HL-60 (cell line): ENCODE measurements around the gene GINS2.

ENCODE experiments used
- DNase-seq, 2 experiments: peaks; one replicate each; pipeline ENCODE4 v3.0.0-alpha.2; 2010 to 2020; ENCODE audit warnings: low read depth in 1 of 2, low spot score in 1 of 2
- H3K27ac ChIP-seq: fragments of 250-450 bp; sonication (Bioruptor Pico); replicated peaks from 2 replicates; pipeline ENCODE4 v1.5.1; 2020; ENCODE audit warnings: mild to moderate bottlenecking, moderate library complexity
- H3K27me3 ChIP-seq: fragments of 250-450 bp; sonication (Bioruptor Pico); 2 replicates; pipeline ENCODE4 v1.5.1; 2021; ENCODE audit warnings: mild to moderate bottlenecking, moderate library complexity; ENCODE audit not compliant: insufficient read depth, poor library complexity, severe bottlenecking
- H3K4me3 ChIP-seq: replicated peaks from 2 replicates; pipeline ENCODE4 v1.5.1; 2011; ENCODE audit warnings: mild to moderate bottlenecking, control low read depth, low read length; ENCODE audit not compliant: insufficient read depth
- GABPA ChIP-seq: IDR thresholded peaks from 2 replicates; pipeline ENCODE4 v1.6.1; 2012; ENCODE audit warnings: low read depth
- POLR2AphosphoS5 ChIP-seq: IDR thresholded peaks from 2 replicates; pipeline ENCODE4 v1.6.1; 2012; ENCODE audit warnings: low read depth
- SPI1 ChIP-seq: IDR thresholded peaks from 2 replicates; pipeline ENCODE4 v1.6.1; 2012; ENCODE audit warnings: low read depth, mild to moderate bottlenecking, borderline replicate concordance
- TF ChIP-seq, protein P1 (sequence below): IDR thresholded peaks from 2 replicates; pipeline ENCODE4 v1.6.1; 2012; ENCODE audit warnings: low read depth; ENCODE audit not compliant: insufficient replicate concordance
- TF ChIP-seq, protein P2 (sequence below): IDR thresholded peaks from one replicate; pipeline ENCODE4 v1.5.1; 2011; ENCODE audit warnings: low read length, control low read depth, inconsistent platforms; ENCODE audit not compliant: insufficient read depth

Gene GINS2

DNA sequence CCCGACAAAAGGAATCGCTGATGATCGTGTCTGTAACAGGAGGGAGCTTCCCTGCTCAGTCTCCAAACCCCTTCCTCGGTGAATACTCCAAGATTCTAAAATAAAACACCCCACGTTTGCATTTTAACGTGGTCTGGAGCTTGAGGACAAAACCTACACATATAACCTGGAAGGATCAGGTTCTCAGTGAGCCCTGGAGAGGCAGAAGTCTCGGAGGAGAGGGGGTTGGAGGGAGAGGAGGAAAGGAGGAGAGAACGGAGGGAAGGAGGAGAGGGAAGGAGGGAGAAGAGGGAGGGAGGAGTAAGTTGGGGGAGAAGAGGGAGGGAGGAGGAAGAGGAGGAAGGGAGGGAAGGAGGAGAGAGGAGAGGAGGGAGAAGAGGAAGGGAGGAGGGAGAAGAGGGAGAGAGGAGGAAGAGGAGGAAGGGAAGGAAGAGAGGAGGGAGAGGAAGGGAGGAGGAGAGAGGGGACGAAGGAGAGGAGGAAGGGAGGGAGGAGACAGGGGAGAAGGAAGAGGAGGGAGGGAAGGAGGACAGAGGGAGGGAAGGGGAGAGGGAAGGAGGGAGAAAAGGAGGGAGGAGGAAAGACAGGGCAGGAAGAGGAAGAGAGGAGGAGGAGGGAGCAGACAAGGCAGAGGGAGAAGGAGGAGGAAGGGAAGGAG is 27.4 kb upstream of the GINS2 start:
- Histone ChIP-seq H3K27me3 (no peaks in the 10 kb centered on the region), H3K4me3 (no peak overlapping the region), H3K27ac (no peak overlapping the region)
- TF ChIP-seq GABPA (no peak), SPI1 (no peak), POLR2AphosphoS5 (no peak)
- TF ChIP-seq, protein P1, sequence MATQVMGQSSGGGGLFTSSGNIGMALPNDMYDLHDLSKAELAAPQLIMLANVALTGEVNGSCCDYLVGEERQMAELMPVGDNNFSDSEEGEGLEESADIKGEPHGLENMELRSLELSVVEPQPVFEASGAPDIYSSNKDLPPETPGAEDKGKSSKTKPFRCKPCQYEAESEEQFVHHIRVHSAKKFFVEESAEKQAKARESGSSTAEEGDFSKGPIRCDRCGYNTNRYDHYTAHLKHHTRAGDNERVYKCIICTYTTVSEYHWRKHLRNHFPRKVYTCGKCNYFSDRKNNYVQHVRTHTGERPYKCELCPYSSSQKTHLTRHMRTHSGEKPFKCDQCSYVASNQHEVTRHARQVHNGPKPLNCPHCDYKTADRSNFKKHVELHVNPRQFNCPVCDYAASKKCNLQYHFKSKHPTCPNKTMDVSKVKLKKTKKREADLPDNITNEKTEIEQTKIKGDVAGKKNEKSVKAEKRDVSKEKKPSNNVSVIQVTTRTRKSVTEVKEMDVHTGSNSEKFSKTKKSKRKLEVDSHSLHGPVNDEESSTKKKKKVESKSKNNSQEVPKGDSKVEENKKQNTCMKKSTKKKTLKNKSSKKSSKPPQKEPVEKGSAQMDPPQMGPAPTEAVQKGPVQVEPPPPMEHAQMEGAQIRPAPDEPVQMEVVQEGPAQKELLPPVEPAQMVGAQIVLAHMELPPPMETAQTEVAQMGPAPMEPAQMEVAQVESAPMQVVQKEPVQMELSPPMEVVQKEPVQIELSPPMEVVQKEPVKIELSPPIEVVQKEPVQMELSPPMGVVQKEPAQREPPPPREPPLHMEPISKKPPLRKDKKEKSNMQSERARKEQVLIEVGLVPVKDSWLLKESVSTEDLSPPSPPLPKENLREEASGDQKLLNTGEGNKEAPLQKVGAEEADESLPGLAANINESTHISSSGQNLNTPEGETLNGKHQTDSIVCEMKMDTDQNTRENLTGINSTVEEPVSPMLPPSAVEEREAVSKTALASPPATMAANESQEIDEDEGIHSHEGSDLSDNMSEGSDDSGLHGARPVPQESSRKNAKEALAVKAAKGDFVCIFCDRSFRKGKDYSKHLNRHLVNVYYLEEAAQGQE = no peak
- TF ChIP-seq, protein P2, sequence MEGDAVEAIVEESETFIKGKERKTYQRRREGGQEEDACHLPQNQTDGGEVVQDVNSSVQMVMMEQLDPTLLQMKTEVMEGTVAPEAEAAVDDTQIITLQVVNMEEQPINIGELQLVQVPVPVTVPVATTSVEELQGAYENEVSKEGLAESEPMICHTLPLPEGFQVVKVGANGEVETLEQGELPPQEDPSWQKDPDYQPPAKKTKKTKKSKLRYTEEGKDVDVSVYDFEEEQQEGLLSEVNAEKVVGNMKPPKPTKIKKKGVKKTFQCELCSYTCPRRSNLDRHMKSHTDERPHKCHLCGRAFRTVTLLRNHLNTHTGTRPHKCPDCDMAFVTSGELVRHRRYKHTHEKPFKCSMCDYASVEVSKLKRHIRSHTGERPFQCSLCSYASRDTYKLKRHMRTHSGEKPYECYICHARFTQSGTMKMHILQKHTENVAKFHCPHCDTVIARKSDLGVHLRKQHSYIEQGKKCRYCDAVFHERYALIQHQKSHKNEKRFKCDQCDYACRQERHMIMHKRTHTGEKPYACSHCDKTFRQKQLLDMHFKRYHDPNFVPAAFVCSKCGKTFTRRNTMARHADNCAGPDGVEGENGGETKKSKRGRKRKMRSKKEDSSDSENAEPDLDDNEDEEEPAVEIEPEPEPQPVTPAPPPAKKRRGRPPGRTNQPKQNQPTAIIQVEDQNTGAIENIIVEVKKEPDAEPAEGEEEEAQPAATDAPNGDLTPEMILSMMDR = no peak
- peak in 1 of 2 experiments; percentile 75 for DNase-seq

DNA sequence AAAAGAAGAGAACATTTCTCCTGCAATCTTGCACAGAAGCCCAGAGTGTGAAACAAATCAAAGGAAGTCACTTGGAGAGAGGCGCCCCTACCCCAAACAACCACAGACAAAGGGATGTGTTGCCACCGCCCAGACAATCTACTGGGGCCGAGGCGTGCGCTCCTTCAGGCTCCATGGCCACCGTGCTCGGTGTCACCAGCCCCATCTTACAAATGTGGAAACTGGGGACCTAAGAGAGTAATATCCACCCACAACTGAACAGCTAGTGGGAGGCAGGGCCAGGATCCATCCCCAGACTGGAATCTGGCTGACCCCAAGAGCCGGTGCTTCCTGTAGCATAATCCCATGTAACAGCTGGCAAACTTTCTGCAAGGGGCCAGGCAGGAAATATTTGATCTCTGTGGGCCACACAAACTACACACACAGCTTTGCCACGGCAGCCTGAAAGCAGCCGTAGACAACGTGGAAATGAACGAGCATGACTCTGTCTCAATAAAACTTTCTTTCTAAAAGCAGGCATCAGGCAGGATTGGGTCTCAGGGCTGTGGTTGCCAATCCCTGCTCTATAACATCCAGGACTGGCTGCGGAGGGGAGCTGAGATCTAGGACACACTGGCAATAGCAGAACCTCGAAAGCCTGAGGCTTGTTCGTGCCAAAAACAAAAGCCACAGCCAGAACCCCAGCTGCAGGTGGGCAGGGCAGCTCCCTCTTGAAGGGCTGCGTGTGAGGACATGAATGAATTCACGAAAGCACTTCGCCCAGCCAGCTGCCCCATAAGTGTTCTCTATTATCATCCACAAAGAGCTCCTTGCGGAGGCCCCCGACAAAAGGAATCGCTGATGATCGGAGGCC is 26.6 kb upstream of the GINS2 start:
- no peaks in the 10 kb centered on the region for H3K27me3 ChIP-seq
- H3K4me3 ChIP-seq = no peak overlapping the region
- TF ChIP-seq GABPA (no peak), POLR2AphosphoS5 (no peak), SPI1 (no peak)
- TF ChIP-seq, protein P1 = no peak
- TF ChIP-seq, protein P2 = no peak
- no peak for DNase-seq
- H3K27ac ChIP-seq = no peak overlapping the region

DNA sequence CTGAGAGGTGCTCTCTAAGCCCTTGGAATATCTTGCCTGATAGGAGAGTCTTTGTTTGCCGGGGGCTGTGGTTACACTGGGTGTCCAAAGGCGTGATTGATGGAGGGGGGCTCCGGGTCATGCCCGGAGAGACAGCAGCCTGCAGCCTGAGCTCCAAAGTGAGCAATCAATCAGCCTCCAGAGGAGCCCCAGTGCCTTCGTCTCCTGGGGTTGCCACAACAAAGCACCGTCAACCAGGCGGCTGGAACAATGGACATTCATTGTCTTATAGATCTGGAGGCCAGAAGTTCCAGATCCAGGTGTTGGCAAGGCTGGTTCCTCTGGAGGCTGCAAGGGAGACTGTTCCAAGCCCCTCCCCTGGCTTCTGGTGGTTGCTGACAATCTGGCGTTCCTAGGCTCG is 24.0 kb upstream of the GINS2 start:
- no peak overlapping the region for H3K4me3 ChIP-seq
- H3K27ac ChIP-seq = no peak overlapping the region
- TF ChIP-seq GABPA (no peak), SPI1 (no peak), POLR2AphosphoS5 (no peak)
- TF ChIP-seq, protein P2 = no peak
- TF ChIP-seq, protein P1 = no peak
- H3K27me3 ChIP-seq = no peaks in the 10 kb centered on the region
- DNase-seq = no peak
